ENCODE results near the gene SCTR. TPM values are rescaled to one million over a fixed set of nuclear protein-coding genes. Genes with fewer than 3 reads are reported as not detected.

SCTR gene
- total RNA-seq, 1 donor from 2014 or later: 1.9 TPM

GRCh38 chr2:119436993-119437772, 87.1 kb downstream of the SCTR start:
- no peak for DNase-seq (ENCODE audit: extremely low spot score, unreplicated experiment)
- peaks cover 4% of the 10 kb centered on the region for H3K27me3 Mint-ChIP-seq
- H3K36me3 Mint-ChIP-seq: peaks cover 8% of the 10 kb centered on the region
- H3K27ac Mint-ChIP-seq: no peak overlapping the region
- no peak overlapping the region for H3K4me3 Mint-ChIP-seq
- H3K9me3 Mint-ChIP-seq: no peaks in the 10 kb centered on the region
- TF ChIP-seq CTCF (conservative IDR thresholded peaks at IDR 0.05): no peak
- peaks cover 30% of the 10 kb centered on the region for H3K4me1 Mint-ChIP-seq (ENCODE audit: unreplicated experiment)

- H3K4me3 Mint-ChIP-seq: peak overlapping the region; percentile 67
- peaks cover 5% of the 10 kb centered on the region for H3K27me3 Mint-ChIP-seq
- no peaks in the 10 kb centered on the region for H3K9me3 Mint-ChIP-seq
- no peak for TF ChIP-seq CTCF (conservative IDR thresholded peaks at IDR 0.05)
- no peak for DNase-seq (ENCODE audit: extremely low spot score, unreplicated experiment)
- H3K27ac Mint-ChIP-seq: peak overlapping the region; percentile 45
- H3K36me3 Mint-ChIP-seq: peaks cover 8% of the 10 kb centered on the region
- H3K4me1 Mint-ChIP-seq (ENCODE audit: unreplicated experiment): peaks cover 29% of the 10 kb centered on the region
Observed at GRCh38 chr2:119435953-119436297, 88.4 kb downstream of the SCTR start.

- no peak for DNase-seq (ENCODE audit: extremely low spot score, unreplicated experiment)
- peaks cover 33% of the 10 kb centered on the region for H3K4me1 Mint-ChIP-seq (ENCODE audit: unreplicated experiment)
- TF ChIP-seq CTCF (conservative IDR thresholded peaks at IDR 0.05): no peak
- H3K27ac Mint-ChIP-seq: peak overlapping the region; percentile 45
- peaks cover 8% of the 10 kb centered on the region for H3K36me3 Mint-ChIP-seq
- H3K4me3 Mint-ChIP-seq: peak overlapping the region; percentile 67
- H3K27me3 Mint-ChIP-seq: peaks cover 5% of the 10 kb centered on the region
- H3K9me3 Mint-ChIP-seq: no peaks in the 10 kb centered on the region
Observed at GRCh38 chr2:119435081-119435952, 89.0 kb downstream of the SCTR start.

- Mint-ChIP-seq H3K36me3 (peaks cover 8% of the 10 kb centered on the region), H3K27ac (peak overlapping the region; percentile 71), H3K4me1 (ENCODE audit: unreplicated experiment) (peaks cover 37% of the 10 kb centered on the region), H3K27me3 (peaks cover 5% of the 10 kb centered on the region), H3K4me3 (peak overlapping the region; percentile 73), H3K9me3 (no peaks in the 10 kb centered on the region)
- TF ChIP-seq CTCF (conservative IDR thresholded peaks at IDR 0.05): no peak
- no peak for DNase-seq (ENCODE audit: extremely low spot score, unreplicated experiment)
Observed at GRCh38 chr2:119434664-119435063, 89.6 kb downstream of the SCTR start.

- Mint-ChIP-seq H3K4me1 (ENCODE audit: unreplicated experiment) (peaks cover 45% of the 10 kb centered on the region), H3K27ac (peak overlapping the region; percentile 71)
Observed at GRCh38 chr2:119433636-119434327, 90.5 kb downstream of the SCTR start.

More at GRCh38 chr2:119433636-119434327, 90.5 kb downstream of the SCTR start:
- Mint-ChIP-seq H3K4me3 (peak overlapping the region; percentile 88), H3K27me3 (peaks cover 5% of the 10 kb centered on the region), H3K9me3 (no peaks in the 10 kb centered on the region), H3K36me3 (peaks cover 8% of the 10 kb centered on the region)
- TF ChIP-seq CTCF (conservative IDR thresholded peaks at IDR 0.05): no peak
- DNase-seq (ENCODE audit: extremely low spot score, unreplicated experiment): no peak
